Type B pancreatic cell (in vitro differentiated cells): ENCODE results near the gene TEX48. TPM values are rescaled to one million over a fixed set of nuclear protein-coding genes. Genes with fewer than 3 reads are reported as not detected.
A peak's percentile ranks its signal among the peaks of the same experiment; 100 is the strongest.

Experiments
- DNase-seq: peaks from one replicate; pipeline ENCODE4 v3.0.0; 2021; ENCODE audit warnings: mixed read lengths; ENCODE audit not compliant: unreplicated experiment; ENCODE audit errors: extremely low spot score
- H3K27ac Mint-ChIP-seq: 2 replicates; pipeline ENCODE4 v1.8.0; 2021; ENCODE audit warnings: mild to moderate bottlenecking, mixed read lengths
- H3K27me3 Mint-ChIP-seq: 2 replicates; pipeline ENCODE4 v1.8.0; 2021; ENCODE audit warnings: mixed read lengths
- H3K36me3 Mint-ChIP-seq: 2 replicates; pipeline ENCODE4 v1.8.0; 2021; ENCODE audit warnings: mixed read lengths
- H3K4me1 Mint-ChIP-seq: one replicate; pipeline ENCODE4 v1.8.0; 2021; ENCODE audit warnings: mixed read lengths; ENCODE audit not compliant: unreplicated experiment
- H3K4me3 Mint-ChIP-seq: 2 replicates; pipeline ENCODE4 v1.8.0; 2021; ENCODE audit warnings: mild to moderate bottlenecking, mixed read lengths
- H3K9me3 Mint-ChIP-seq: 2 replicates; pipeline ENCODE4 v1.8.0; 2021; ENCODE audit warnings: mixed read lengths
- total RNA-seq: library from RNA; stranded (reverse); gene quantifications from 2 replicates; pipeline ENCODE4 v1.2.1, GENCODE V29; 2021; ENCODE audit warnings: low replicate concordance
- TF ChIP-seq, protein P1 (sequence below): fragments of 200-600 bp; sonication (generic); conservative IDR thresholded peaks from 2 replicates; pipeline ENCODE4 v1.5.0; 2021; ENCODE audit warnings: antibody characterized with exemption, mild to moderate bottlenecking

Gene TEX48
- total RNA-seq, 1 donor from 2014 or later, result not detected

DNA sequence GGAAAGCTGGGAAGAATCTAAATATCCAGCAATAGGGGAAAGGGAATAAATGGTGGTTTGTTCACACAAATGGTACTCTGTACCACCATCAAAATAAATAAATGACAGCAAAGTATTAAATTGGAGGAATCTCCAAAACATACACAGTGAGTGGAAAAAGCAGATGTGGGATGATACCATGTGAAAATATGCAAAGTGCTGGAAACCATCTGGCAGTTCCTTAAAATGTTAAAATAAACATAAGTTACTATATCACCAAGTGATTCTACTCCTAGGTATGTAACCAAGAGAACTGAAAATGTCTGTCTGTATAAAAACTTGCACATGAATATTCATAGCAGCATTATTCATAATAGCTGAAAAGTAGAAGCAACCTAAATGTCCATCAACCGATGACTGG is 41.9 kb upstream of the TEX48 start:
- Mint-ChIP-seq H3K4me1 (peaks cover 6% of the 10 kb centered on the region), H3K27me3 (peaks cover 7% of the 10 kb centered on the region), H3K9me3 (peaks cover 7% of the 10 kb centered on the region), H3K36me3 (peaks cover 3% of the 10 kb centered on the region), H3K4me3 (no peak overlapping the region), H3K27ac (no peak overlapping the region)
- no peak for DNase-seq
- TF ChIP-seq, protein P1, sequence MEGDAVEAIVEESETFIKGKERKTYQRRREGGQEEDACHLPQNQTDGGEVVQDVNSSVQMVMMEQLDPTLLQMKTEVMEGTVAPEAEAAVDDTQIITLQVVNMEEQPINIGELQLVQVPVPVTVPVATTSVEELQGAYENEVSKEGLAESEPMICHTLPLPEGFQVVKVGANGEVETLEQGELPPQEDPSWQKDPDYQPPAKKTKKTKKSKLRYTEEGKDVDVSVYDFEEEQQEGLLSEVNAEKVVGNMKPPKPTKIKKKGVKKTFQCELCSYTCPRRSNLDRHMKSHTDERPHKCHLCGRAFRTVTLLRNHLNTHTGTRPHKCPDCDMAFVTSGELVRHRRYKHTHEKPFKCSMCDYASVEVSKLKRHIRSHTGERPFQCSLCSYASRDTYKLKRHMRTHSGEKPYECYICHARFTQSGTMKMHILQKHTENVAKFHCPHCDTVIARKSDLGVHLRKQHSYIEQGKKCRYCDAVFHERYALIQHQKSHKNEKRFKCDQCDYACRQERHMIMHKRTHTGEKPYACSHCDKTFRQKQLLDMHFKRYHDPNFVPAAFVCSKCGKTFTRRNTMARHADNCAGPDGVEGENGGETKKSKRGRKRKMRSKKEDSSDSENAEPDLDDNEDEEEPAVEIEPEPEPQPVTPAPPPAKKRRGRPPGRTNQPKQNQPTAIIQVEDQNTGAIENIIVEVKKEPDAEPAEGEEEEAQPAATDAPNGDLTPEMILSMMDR, result no peak

DNA sequence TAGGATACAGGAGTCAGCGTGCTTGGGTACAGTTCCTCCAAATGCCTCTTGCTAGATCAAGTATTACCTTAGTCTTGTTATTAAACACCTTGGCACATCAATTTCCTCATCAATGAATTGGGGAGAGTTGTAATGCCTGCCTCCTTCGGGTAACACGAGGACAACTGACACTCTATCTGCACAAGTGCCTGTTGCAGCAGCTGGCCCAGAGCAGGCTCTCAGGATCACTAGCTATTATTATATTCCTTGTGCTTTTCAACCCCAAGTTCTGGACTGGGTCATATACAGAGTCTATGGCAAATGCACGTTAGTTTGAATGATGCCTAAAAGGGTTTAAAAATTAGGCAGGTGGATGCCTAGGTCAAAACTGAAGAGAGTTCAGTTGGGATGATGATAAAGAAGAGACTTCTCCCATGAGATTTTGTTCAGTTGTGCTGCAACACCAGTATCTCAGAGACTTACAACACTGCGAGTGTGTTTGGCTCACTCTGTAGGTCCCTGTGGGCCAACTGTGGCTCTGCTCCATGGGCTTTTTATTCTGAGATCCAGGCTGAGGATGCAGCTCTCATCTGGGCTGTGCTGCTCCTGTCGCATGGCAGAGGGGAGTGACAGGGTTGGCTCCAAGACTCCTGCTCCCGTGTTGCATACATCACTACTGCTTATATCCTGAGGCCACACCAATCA is 41.1 kb upstream of the TEX48 start:
- H3K27me3 Mint-ChIP-seq, result peaks cover 13% of the 10 kb centered on the region
- H3K27ac Mint-ChIP-seq, result no peak overlapping the region
- peaks cover 12% of the 10 kb centered on the region for H3K9me3 Mint-ChIP-seq
- H3K36me3 Mint-ChIP-seq, result peaks cover 5% of the 10 kb centered on the region
- no peak for DNase-seq
- H3K4me3 Mint-ChIP-seq, result no peak overlapping the region
- peaks cover 8% of the 10 kb centered on the region for H3K4me1 Mint-ChIP-seq
- TF ChIP-seq, protein P1, result no peak

DNA sequence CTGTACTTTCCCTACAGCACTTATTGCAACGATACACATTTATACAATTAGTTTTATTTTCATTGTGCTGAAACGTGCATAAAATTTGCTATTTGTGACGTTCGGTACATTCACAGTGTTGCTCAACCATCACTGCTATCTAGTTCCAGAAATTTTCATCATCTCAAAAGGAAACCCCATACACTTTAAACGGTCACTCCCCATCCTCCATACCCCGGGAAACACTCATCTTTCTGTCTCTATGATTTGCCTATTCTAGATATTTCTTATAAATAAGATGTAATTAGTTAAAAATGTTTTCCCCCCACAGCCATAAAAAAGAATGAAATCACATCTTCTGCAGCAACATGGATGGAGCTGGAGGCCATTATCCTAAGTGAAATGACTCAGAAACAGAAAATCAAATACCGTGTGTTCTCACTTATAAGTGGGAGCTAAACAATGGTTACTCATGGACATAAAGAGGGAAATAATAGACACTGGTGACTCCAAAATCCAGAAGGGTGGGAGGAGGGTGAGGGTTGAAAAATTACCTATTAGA is 40.2 kb upstream of the TEX48 start:
- Mint-ChIP-seq H3K36me3 (peaks cover 7% of the 10 kb centered on the region), H3K27ac (no peak overlapping the region), H3K9me3 (peaks cover 14% of the 10 kb centered on the region), H3K4me3 (no peak overlapping the region), H3K27me3 (peaks cover 17% of the 10 kb centered on the region), H3K4me1 (peaks cover 10% of the 10 kb centered on the region)
- TF ChIP-seq, protein P1, result no peak
- DNase-seq, result no peak

DNA sequence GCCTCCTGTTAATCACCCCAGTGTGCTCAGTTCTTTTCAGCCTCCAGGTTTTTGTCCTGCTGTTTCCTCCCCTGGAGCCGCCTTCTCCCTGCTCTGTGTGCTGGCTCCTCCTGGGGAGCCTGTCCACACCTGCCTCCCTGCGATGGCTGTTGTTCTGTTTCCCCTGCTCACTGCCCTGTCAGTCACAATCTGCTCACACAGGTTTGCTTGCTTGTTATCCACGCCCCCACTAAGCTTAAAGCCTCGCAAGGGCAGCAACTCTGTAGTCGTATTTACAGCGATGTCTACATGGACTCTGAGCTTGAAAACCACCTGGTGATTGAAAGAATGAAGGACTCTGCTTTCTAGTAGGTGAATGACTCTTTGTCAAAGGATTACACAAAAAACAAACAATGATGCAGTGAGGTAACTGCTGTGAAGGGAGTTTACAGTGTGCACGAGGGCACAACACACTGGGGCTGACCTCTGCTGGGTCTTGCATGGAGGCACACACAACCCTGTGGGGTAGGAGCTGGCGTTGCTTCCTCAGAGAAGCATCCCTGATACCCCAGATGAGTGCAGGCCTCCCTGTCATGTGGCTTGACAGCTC is 39.6 kb upstream of the TEX48 start:
- TF ChIP-seq, protein P1, result no peak
- H3K4me3 Mint-ChIP-seq, result peak overlapping the region; percentile 68
- peaks cover 17% of the 10 kb centered on the region for H3K27me3 Mint-ChIP-seq

DNA sequence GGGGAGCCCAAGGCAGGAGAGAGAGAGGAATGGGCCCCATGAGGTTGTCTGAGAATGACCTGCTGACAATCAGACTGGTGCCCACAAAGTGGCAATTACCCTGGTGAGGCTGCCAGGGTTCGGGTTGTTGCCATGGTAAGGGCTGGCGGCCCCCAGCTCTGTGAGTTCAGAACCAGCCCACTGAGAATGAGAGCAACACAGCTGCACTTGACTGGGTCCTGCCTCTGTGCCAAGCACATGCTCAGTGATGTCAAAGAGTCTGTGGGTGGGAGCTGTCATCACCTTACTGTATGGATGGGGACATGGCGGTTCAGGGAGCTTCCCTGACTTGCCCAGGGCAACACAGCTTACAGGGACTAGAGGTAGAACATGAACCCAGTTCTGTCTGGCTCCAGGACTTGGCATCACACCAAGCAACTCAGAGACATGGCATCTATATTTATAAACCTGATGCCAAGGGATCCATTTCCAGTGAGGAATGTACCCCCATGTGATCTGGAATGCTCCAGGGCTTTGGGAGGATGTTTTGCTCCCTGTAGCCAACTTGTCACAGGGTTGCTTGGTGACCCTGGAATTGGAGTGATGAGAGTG is 38.2 kb upstream of the TEX48 start:
- no peak overlapping the region for H3K4me3 Mint-ChIP-seq
- no peak for DNase-seq
- peaks cover 17% of the 10 kb centered on the region for H3K27me3 Mint-ChIP-seq
- TF ChIP-seq, protein P1, result no peak
- H3K4me1 Mint-ChIP-seq, result peaks cover 10% of the 10 kb centered on the region
- H3K27ac Mint-ChIP-seq, result no peak overlapping the region
- H3K9me3 Mint-ChIP-seq, result peaks cover 14% of the 10 kb centered on the region
- peaks cover 7% of the 10 kb centered on the region for H3K36me3 Mint-ChIP-seq

More for the DNA sequence above, 39.6 kb upstream of the TEX48 start:
- Mint-ChIP-seq H3K4me1 (peaks cover 10% of the 10 kb centered on the region), H3K27ac (peak overlapping the region; percentile 72), H3K36me3 (peaks cover 7% of the 10 kb centered on the region), H3K9me3 (peaks cover 14% of the 10 kb centered on the region)
- DNase-seq, result no peak
